ENCODE results near the gene ISCA1. TPM values are rescaled to one million over a fixed set of nuclear protein-coding genes. Genes with fewer than 3 reads are reported as not detected.

Gene ISCA1
- total and polyA plus RNA-seq, 2 of the 8 experiments (the other 6 are each of a cell fraction or from before 2014, with no cell fraction given) = 35.0 to 40.0 TPM

DNA sequence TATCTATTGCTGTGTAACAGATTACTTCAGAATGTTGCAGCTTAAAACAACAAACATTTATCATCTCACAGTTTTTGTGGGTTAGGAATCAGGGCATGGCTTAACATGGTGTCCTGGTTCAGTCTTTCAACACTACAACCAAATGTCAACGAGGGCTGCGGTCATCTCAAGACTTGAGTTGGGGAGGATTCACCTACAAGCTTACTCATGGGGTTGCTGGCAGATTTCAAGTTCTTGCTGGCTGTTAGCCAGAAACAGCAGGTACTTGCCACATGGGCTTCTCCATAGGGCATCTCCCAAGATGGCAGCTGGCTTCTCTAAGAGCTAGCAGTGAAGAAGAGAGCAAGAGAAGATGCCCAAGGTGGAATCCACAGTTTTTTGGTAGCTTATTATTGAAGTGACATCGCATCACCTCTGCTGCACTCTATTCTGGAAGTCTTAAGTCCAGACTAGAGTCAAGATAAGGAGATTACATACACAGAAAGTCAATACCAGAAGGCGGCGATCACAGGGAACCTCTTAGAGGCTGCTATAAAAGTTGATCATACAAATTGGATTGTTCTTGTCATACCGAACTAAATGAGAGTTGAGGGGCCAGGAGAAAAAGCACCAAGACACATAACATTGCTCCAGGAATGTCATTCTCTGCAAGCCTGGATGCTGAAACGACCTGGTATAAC is 65.1 kb downstream of the ISCA1 start:
- Histone ChIP-seq H3K18ac (ENCODE audit: extremely low read depth, low read length) (no peak overlapping the region), H4K91ac (replicated peaks; ENCODE audit: insufficient read length, low read length) (no peak overlapping the region), H2BK15ac (ENCODE audit: low read length) (no peak overlapping the region), H3K4me3 (ENCODE audit: extremely low read depth in 1 of 4, insufficient read depth in 2 of 4, low read depth in 3 of 4, low read length in 4 of 4) (no peak overlapping the region), H3K4ac (replicated peaks; ENCODE audit: insufficient read length, low read depth, low read length) (no peak overlapping the region), H3K27ac (ENCODE audit: low read depth, low read length) (no peak overlapping the region), H2AFZ (ENCODE audit: low read length) (no peak overlapping the region), H3K4me1 (replicated peaks in 1 of 4; ENCODE audit: control insufficient read depth in 3 of 4, insufficient read depth in 4 of 4, low read length in 3 of 4) (no peaks in the 10 kb centered on the region), H3K4me2 (ENCODE audit: insufficient read depth in 1 of 2, low read depth in 2 of 2, low read length in 2 of 2) (no peak overlapping the region), H3K9ac (replicated peaks in 1 of 4; ENCODE audit: extremely low read depth in 1 of 4, low read depth in 3 of 4, low read length in 3 of 4) (no peak overlapping the region), H2BK12ac (ENCODE audit: low read depth, low read length) (no peak overlapping the region), H2BK120ac (replicated peaks; ENCODE audit: low read depth, low read length) (no peak overlapping the region), H3K23me2 (ENCODE audit: low read depth, low read length) (no peaks in the 10 kb centered on the region), H2AK5ac (ENCODE audit: low read depth, low read length) (no peak overlapping the region), H2BK5ac (ENCODE audit: low read depth, low read length) (no peak overlapping the region; the same call in 1 of the 2 replicates), H3K27me3 (replicated peaks in 1 of 4; ENCODE audit: control insufficient read depth in 3 of 4, extremely low read depth in 1 of 4, insufficient read depth in 3 of 4, low read length in 3 of 4) (no peaks in the 10 kb centered on the region), H4K5ac (ENCODE audit: insufficient read length, low read depth, low read length) (no peak overlapping the region), H3K79me2 (ENCODE audit: control insufficient read depth in 1 of 2, insufficient read depth in 2 of 2, low read length in 2 of 2) (no peaks in the 10 kb centered on the region), H3K36me3 (ENCODE audit: control insufficient read depth in 2 of 4, insufficient read depth in 4 of 4, low read length in 3 of 4) (no peaks in the 10 kb centered on the region), H4K8ac (ENCODE audit: extremely low read depth, insufficient read depth, low read length) (no peak overlapping the region), H3K14ac (ENCODE audit: insufficient read length) (no peak overlapping the region), H2BK20ac (ENCODE audit: low read length) (no peak overlapping the region), H3K79me1 (ENCODE audit: low read depth, low read length) (no peaks in the 10 kb centered on the region), H3K56ac (replicated peaks; ENCODE audit: insufficient read length, low read depth, low read length) (no peak overlapping the region), H3K23ac (ENCODE audit: insufficient read length) (no peak overlapping the region), H3K9me3 (ENCODE audit: insufficient read depth in 2 of 2, low read depth in 1 of 2, low read length in 1 of 2) (no peaks in the 10 kb centered on the region), H4K20me1 (replicated peaks in 1 of 2; ENCODE audit: control insufficient read depth in 1 of 2, insufficient read depth in 2 of 2, low read length in 2 of 2) (no peaks in the 10 kb centered on the region)
- CTCF ChIA-PET (ENCODE audit: partially characterized antibody) = interaction anchor here (1.0 to 4.2 kb wide), 2 partner anchors 15 to 204 kb away, joined by 3 to 27 read pairs; no protein-coding TSS in a partner anchor
- POLR2A ChIA-PET (ENCODE audit: partially characterized antibody) = interaction anchor here (0.8 kb wide), 1 partner anchor 20 kb away, joined by 3 read pairs; no protein-coding TSS in a partner anchor
- TF ChIP-seq NANOG (IDR thresholded peaks at IDR 0.05; ENCODE audit: insufficient read depth, low read depth, low read length, poor library complexity, severe bottlenecking) (no peak), SUZ12 (IDR thresholded peaks at IDR 0.05; ENCODE audit: low read length) (no peak), SIN3A (conservative IDR thresholded peaks at IDR 0.05 in 1 of 2, IDR thresholded peaks at IDR 0.05 in 1 of 2; ENCODE audit: low read depth in 1 of 2, low read length in 2 of 2) (no peak), BACH1 (IDR thresholded peaks at IDR 0.05; ENCODE audit: low read length) (no peak)
- TF ChIP-seq, protein P1, sequence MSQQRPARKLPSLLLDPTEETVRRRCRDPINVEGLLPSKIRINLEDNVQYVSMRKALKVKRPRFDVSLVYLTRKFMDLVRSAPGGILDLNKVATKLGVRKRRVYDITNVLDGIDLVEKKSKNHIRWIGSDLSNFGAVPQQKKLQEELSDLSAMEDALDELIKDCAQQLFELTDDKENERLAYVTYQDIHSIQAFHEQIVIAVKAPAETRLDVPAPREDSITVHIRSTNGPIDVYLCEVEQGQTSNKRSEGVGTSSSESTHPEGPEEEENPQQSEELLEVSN (IDR thresholded peaks at IDR 0.05) = no peak
- TF ChIP-seq, protein P2, sequence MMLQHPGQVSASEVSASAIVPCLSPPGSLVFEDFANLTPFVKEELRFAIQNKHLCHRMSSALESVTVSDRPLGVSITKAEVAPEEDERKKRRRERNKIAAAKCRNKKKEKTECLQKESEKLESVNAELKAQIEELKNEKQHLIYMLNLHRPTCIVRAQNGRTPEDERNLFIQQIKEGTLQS (IDR thresholded peaks at IDR 0.05; ENCODE audit: insufficient read depth, low read depth, low read length) = no peak
- FAIRE-seq (no peak), DNase-seq (ENCODE audit: low read depth in 1 of 2, low spot score in 2 of 2) (no peak)
- WGBS, 2 experiments (ENCODE audit: extremely low coverage in 1 of 2, insufficient coverage in 1 of 2, insufficient read length in 1 of 2, insufficient replicate concordance in 2 of 2, low coverage in 1 of 2, low lambda C conversion rate in 2 of 2, missing lambda C conversion rate in 1 of 2) = 82% methylated on average over 7 of the region's 7 CpGs; no CpG with 5 or more reads in 1 of the 2 experiments

Data from H1 (cell line).